ENCODE data around the gene SLC17A7.
"Not testable (repeated sequence)": the region's sequence is repeated elsewhere in the genome, so short reads cannot be mapped to it uniquely, and the experiment has no call there.

SLC17A7 gene

DNA sequence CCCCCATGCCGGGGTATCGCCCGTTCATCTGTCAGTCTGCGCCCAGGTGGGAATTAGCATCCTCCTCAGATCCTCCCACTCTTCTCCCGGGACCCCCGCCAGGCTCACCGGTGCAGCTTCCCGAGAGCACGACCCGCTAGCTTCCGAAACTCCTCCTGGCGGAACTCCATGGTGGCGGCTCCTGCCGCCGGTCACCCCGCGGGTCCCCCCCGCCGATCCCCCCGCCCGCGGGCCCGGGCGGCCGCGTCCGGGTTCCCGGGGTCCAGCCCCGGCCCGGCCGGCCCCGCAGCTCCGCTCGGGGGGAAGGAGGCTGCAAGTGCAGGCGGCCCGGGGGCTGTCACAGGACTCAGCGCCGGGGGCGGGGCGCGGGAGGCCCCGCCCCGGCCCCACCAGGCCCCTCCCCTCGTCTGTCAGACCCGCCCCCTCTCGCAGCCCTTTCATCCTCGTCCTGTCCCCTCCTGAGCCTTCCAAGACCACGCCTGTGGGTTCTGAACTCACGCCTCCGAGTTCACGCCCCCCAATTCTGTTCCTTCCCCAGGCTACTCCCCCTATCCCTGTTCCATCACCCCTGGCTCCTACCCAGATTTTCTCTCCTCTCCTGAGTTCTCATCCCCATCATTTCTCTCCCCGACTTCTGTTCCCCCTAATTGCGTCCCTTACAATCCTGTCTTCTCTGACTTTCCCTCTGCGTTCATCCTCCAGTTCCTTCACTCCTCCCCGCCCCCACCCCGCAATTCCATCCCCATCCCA is at the start of gene SLC17A7:
Gene SLC17A7, minus strand, starts transcription at position 318 of the 750 bp plus-strand sequence. Its CDS starts 148 bp downstream, at position 170.
- peak; percentile 86 for DNase-seq

DNA sequence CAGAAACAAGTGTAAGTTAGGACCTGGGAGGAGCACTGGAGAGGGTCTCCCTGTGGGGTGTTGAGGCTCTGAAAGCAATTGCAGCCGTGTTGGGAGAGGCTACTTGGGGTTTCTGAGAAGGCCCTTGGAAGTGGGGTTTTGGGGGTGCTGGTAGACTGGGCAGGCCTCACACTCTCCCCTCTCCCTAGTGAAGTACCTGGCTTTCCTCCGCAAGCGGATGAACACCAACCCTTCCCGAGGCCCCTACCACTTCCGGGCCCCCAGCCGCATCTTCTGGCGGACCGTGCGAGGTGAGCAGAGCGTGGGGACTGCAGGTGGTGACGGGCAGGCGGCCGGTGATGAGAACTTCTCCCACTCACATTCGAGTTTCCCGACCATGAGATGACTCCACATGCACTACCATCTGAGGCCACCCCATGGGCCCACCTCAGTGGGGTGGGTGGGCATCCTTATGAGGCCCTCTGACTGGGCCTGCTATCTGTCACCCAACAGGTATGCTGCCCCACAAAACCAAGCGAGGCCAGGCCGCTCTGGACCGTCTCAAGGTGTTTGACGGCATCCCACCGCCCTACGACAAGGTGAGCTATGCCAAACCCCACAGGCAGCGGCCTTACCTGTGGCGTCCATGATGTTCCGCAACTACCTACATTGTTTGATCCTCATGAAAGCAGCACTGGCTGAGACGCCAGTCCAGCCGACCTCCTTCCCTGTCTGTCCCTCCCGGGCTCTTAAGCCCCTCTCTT is 49.1 kb upstream of the SLC17A7 start:
- DNase-seq = no peak

DNA sequence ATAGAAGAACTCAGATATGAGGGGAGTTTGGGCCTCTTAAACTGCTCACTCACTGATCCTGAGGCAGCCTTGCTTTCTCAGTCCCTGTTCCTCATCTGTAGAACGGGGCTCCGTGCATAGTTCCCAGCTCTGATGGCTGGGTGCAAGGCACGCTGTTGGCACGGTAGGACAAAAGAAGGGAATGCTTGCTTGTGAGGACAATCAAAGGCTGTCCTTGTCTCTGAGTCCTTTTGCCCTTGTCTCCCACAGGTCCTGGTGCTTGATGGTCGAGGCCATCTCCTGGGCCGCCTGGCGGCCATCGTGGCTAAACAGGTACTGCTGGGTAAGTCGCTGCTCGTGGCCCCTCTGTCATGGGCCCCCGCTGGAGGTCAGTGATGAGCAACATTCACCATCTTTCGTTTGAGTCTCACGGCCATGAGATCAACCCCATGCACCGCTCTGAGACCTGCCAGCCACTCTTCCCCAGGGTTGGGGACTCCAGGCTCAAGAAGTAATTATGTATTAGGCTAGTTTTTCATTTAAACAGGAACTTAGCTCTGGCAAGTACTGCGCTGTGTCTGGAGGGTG is 48.4 kb upstream of the SLC17A7 start:
- DNase-seq = no peak

DNA sequence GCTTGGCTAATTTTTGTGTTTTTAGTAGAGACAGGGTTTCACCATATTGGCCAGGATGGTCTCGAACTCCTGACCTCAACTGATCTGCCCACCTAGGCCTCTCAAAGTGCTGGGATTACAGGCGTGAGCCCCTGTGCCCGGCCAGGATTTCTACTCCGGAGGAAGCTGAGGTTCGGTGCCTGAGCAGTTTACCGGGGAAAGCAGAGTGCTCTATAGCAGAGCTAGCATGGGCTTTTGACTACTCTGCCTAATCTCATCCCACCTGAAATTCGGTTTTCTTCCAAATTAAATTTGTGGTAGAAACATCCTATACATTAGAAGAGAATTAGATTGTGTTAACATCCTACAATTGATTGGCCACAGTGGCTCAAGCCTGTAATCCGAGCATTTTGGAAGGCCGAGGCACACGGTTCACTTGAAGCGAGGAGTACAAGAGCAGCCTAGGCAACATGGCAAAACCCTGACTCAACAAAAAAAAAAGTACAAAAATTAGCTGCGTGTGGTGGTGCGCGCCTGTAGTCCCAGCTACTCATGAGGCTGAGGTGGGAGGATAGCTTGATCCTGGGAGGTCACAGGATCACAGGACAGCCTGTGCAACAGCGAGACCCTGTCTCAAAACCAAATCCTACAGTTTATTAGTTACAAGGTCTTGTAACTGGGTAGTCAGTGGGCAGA is 47.7 kb upstream of the SLC17A7 start:
- DNase-seq = no peak

DNA sequence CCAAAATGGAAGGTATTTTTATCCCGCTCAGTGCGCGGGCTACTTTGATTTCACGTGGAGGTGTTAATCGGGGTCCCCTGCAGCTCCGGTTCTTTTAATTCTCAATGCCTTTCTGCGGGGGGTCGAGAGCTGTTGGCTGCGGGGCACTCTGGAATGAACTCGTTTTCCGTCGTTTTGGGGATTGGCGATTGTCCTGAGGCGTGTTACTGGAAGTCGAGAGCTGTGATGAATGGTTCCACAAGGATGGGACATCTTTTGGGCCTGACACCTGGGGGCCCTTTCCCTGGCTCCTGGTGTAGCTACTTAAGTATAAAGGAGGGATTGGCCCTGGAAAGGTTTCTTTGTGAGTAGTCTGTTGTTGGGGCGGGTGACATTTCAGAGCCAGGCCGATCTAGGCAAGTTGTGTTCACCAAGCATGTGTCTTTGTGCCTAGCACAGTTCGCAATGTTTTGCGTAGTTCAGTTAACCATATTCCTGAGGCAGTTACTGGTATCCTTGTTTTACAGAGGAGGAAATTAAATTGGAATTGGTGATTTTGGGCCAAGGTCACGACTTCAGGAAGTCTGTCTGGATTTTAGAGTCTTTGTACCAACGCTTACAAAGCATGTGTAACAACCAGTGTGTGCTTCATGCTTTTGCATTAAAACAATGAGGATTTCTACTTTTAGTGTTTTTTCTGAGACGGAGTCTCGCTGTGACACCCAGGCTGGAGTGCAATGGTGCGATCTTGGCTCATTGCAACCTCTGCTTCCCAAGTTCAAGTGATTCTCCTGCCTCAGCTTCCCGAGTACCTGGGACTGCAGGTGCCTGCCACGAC is 46.9 kb upstream of the SLC17A7 start:
- DNase-seq = no peak

DNA sequence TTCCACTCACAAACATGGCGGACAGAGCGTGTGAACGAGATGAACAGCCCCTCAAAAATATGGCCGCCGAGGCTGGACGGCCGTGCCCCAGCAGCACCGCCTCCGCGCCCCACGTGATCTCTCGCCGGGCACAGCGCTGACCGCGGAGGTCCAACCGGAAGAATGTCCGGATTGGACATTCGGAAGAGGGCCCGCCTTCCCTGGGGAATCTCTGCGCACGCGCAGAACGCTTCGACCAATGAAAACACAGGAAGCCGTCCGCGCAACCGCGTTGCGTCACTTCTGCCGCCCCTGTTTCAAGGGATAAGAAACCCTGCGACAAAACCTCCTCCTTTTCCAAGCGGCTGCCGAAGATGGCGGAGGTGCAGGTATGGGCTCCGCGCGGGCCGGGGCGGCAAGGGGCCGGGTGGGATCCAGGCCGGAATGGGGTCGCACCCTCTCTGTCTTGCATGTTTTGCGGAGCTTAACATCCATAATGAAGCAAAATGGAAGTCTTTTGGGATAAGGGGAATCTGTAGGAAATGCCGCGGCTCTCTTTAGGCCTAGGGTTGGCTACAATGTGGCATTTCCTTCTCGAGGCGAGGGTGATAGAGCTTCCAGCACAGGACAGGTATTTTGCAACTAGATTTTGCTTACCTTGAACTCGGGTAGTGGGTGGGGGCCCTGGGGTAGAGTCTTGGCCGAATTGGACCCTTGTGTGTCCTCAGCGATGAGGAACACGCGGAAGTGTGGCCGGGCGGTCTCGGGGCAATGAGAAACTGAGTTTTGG is 46.1 kb upstream of the SLC17A7 start, which contains the start of gene RPL13A:
Gene RPL13A, plus strand, starts transcription at position 332 of the 769 bp plus-strand sequence. Its CDS starts 22 bp downstream, at position 354.
- peak; percentile 99 for DNase-seq

DNA sequence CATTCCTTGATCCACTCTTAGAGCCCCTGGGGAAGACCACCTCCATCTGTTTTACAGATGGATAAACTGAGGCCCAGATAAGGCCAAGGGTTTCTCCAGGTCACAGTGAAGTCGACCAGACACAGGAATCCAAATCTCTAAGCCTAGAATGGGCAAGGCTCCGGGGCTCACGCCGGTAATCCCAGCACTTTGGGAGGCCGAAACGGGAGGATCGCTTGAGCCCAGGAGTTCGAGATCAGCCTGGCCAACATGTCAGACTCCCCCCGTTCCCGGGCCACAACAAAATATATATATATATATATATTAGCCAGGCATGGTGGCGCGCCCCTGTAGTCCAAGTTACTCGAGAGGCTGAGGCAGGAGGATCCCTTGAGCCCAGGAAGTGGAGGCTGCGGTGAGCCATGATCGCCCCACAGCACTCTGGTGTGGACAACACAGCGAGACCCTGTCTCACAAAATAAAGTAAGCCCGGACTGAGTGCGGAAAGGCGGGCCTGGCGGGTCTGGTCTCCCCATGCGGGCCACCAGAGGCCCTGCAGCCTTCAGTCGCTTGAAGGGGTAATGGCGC is 45.5 kb upstream of the SLC17A7 start:
- no peak for DNase-seq

DNA sequence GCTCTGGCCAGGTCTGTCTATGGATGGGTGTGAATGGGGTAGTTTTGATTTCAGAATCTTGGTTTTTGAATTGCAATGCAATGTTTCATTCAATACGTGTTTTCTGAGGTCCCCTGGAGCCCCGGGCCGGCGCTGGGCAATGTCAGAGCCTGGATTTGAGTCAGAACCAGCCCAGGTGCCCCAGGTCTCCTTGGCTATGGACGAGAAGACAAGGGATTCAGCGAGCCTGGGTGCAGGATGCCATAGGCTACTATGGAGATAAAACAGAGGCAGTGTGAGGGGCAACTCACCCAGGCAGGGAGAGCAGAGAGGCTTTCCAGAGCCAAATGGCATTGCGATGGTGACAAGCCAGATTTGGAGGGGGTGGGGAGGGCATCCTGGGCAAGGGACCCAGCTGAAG is 44.9 kb upstream of the SLC17A7 start:
- DNase-seq = no peak

DNA sequence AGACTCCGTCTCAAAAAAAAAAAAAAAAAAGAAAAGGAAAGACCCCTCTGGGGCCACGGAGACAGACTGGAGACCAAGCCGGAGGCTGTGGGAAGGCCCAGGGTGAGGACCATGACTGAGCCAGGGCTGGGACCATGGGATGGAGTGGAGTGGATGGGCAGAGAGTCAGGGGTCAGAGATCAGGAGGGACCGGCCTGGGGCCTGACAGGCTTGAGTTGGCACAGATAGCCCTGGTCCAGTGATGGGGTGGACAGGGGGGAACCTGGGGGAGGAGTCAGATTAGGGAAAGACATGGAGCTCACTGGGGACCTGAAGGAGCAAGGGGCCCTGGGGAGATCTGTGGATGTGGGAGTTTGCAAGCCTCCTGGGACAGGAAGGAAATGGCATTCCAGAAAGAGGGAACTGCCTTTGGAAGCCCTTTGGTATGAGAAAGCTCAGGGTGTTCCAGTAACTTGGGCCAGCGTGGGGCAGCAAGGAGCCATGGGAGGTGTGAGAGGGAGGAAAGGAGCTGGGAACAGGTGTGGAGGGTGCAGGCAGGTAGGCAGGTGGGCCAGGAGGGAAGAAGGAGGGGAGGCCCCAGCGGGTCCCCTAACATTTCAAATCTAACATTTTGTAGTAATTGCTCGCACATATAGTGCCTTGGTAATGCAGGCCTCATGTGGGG is 39.8 kb upstream of the SLC17A7 start:
- DNase-seq = no peak

DNA sequence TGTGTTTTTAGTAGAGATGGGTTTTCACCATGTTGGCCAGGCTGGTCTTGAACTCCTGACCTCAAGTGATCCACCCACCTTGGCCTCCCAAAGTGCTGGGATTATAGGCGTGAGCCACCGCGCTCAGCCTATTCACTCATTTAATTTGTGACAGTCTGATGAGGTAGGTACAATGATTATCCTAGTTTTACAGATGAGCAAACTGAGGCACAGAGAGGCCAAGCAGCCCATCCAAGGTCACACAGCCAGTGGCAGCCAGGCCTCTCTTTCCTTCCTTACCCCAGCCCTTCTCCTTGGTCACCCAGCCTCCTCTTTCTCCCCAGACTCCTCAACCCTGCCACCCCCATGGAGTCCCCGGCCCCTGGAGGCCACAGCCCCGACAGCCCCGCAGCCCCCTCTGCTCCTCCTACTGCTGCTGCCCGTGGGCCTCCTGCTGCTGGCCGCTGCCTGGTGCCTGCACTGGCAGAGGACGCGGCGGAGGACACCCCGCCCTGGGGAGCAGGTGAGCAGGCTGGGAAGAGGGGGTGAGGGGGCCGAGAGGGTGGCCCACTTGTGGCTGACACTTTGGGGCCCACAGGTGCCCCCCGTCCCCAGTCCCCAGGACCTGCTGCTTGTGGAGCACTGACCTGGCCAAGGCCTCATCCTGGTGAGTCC is 38.8 kb upstream of the SLC17A7 start:
- no peak for DNase-seq

DNA sequence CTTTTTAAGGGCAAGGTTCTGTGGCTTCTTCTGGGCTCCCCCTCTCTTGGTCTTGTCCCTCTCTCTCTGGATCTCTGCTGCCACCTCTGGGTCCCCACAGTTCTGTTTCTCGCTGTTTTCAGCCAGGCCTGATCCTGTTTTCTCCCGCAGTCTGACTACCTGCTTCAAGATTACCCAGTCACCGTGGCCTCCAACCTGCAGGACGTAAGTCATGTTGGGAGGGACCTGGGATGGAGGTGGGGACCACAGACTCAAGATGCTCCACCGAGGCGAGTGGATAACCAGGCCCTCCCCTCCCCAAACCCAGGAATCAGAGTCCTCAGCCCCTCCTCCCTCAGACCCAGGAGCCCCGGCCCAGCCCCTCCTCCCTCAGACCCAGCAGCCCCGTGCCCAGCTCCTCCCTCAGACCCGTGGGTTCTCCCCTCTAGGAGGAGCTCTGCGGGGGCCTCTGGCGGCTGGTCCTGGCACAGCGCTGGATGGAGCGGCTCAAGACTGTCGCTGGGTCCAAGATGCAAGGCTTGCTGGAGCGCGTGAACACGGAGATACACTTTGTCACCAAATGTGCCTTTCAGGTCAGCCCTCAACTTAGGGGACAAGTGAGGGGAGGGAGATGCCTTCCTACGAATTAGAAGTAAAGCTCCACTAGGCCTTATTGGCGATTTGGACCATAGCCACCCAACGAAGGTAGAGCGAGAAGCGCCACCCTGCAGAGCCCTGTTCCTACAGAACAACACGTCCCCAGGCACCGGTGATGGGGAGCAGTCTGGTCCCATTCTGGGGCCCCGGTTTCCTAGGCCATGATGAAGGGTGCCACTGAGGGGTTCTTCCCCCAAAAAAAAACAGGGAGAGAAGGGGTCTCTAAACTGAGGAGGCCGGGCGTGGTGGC is 34.9 kb upstream of the SLC17A7 start:
- peak; percentile 65 for DNase-seq

DNA sequence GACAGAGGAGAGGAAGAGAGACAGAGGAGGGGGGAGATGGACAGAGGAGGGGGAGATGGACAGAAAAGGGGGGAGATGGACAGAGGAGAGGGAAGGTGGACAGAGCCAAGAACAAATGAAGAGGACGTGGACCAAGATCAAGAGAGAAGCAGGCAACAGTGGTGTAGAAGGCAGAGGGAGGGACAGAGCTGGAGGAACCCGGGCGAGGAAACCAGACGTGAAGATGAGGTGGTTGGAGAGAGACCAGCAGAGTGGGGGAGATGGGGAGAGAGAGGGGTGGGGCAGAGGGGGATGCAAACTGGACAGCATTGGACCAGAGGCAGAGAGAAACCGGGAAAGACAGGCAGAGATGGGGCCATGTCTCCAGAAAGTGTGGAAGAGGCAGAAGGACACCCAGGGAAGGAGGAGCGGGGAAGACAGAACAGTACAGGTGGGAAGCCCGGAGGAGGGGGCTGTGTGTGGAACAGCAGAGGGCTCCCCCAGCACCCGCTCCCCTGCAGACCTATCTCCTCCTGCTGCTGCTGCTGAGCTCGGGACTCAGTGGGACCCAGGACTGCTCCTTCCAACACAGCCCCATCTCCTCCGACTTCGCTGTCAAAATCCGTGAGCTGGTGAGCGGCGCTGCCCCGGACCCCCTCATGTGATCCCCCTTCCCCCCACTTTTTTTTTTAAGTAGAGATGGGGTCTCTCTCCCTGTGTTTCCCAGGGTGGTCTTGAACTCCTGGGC is 34.0 kb upstream of the SLC17A7 start:
- no peak for DNase-seq

DNA sequence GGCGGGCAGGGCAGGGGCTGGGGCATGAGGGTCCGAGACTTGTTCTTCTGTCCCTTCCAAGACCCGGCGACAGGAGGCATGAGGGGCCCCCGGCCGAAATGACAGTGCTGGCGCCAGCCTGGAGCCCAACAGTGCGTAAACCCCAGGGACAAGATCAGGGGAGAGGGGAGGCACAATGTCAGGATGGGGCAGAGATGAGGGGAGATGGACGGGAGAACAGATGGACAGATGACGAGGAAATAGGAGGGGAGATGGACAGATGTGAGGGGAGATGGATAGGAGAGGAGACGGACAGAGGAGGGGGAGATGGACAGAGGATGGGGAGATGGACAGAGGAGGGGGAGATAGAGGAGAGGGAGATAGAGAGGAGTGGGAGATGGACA is 33.2 kb upstream of the SLC17A7 start:
- DNase-seq = no peak

DNA sequence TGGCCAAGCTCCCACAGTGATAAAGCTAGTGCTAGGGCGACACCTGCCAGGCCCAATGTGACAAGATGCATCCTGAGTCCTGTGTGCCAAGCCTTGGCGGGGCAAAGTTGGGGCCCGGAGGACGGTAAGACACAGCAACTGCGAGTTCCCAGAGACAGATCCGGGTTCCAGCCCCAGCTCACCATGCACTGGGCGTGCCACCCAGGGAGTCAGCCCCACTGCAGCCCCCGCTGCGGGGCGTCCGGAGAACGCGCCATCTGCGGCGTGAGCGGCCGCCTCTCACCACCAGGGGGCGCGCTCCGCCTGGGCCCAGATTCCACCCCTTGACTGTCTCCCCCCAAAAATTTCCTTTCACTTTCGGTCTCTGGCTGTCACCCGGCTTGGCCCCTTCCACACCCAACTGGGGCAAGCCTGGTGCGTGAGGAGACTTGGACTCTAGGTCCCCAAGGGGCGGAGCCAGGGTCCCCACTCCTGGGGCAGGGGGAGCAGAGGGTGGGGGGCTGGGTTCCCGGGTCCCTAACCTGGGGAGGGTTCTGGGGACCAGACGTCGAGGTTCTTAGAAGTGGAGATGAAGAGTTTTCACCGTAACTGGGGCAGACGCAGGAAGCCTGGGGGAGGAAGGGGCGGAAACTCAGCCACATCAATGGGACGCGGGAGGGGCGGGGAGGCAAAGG is 32.7 kb upstream of the SLC17A7 start, which contains the start of gene FLT3LG:
Gene FLT3LG, plus strand, starts transcription at position 348 of the 674 bp plus-strand sequence. CDS start 425 bp downstream, outside the sequence.
- peak; percentile 67 for DNase-seq

DNA sequence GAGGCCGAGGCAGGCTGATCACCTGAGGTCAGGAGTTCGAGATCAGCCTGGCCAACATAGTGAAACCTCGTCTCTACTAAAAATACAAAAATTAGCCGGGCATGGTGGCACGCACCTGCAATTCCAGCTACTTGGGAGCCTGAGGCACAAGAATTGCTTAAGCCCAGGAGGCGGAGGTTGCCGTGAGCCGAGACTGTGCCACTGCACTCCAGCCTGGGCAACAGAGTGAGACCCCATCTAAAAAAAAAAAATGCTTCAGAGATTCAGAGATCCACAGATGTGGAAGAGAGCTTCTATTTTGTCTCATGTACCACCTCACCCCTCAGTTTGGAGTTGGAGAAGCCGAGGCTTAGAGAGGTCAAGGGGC is 32.2 kb upstream of the SLC17A7 start:
- DNase-seq = not testable (repeated sequence)

DNA sequence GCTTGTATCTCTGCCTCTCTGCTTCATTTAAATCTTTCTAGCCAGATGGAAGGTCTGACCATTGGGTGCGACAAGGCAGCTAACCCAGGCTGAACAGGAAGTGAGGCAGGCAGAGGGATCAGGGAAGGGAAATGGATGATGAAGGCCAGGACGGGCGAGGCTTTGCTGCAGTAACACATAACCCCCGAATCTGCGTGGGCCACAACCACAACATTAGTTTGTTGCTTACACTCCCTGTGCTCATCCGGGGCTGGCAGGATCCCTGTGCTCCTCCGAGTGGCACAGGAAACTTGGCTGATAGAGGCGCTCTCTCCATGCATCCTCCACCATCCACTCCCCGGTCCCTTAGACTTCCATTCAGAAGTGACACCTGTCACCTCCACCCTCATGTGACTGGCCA is 31.6 kb upstream of the SLC17A7 start:
- no peak for DNase-seq

DNA sequence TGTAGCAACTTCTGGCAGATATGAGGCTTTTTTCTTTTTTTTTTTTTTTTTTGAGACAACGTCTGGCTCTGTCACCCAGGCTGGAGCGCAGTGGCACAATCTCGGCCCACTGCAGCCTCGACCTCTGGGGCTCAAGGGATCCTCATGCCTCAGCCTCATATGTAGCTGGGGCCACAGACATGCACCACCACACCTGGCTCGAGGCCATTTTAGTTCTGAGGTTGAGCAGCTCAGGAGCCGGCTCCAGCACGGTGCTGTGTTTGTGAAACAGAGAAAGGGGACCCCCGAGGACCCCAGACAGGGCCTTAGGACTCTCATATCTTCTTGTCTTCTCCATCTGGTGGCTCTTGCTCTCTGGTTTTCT is 29.3 kb upstream of the SLC17A7 start:
- DNase-seq = no peak
